K562 (cell line): ENCODE measurements around the gene PDF.

Experiments used
- CTCF ChIP-seq, 3 experiments: IDR thresholded peaks in 2 of 3; conservative IDR thresholded peaks in 1 of 3; 2 replicates each; pipeline ENCODE4 v1.5.1; 2011 to 2012; ENCODE audit warnings: low read length in 3 of 3, mild to moderate bottlenecking in 3 of 3, control low read depth in 2 of 3, improper control_type of control experiment in 1 of 3, inconsistent platforms in 1 of 3, low read depth in 1 of 3, mixed read lengths in 1 of 3, moderate library complexity in 1 of 3; ENCODE audit not compliant: insufficient read depth in 2 of 3
- KDM1A ChIP-seq, 2 experiments: fragments of 450-650 bp; IDR thresholded peaks; 2 replicates each; pipeline ENCODE4 v1.6.1; 2016; ENCODE audit warnings: mild to moderate bottlenecking in 2 of 2
- MYNN ChIP-seq, 2 experiments: sonication (generic); formaldehyde crosslinking in 1 of 2; IDR thresholded peaks; 2 replicates each; pipeline versions ENCODE4 v1.5.0 to v1.6.1; 2016 to 2020; ENCODE audit warnings: antibody characterized with exemption in 1 of 2, missing genetic modification reagents in 1 of 2
- NUFIP1 ChIP-seq: fragments of 450-650 bp; IDR thresholded peaks from 2 replicates; pipeline ENCODE4 v1.6.1; 2018; ENCODE audit not compliant: partially characterized antibody
- POLR2A ChIP-seq: fragments of 450-650 bp; conservative IDR thresholded peaks from 2 replicates; pipeline ENCODE4 v1.6.1; 2016
- POLR2AphosphoS5 ChIP-seq: IDR thresholded peaks from 2 replicates; pipeline ENCODE4 v1.6.1; 2011; ENCODE audit warnings: mild to moderate bottlenecking, low read depth, low read length, moderate library complexity; ENCODE audit not compliant: control insufficient read depth, insufficient read depth
- STAT6 ChIP-seq: sonication (generic); formaldehyde crosslinking; IDR thresholded peaks from 2 replicates; pipeline ENCODE4 v1.8.1; 2023; ENCODE audit warnings: mild to moderate bottlenecking, missing genetic modification reagents
- YY1 ChIP-seq, 3 experiments: IDR thresholded peaks; 2 replicates each; pipeline ENCODE4 v1.6.1; 2011; ENCODE audit warnings: low read length in 2 of 3, mild to moderate bottlenecking in 2 of 3, moderate library complexity in 2 of 3, borderline replicate concordance in 1 of 3, control low read depth in 1 of 3, low read depth in 1 of 3; ENCODE audit not compliant: insufficient read depth in 3 of 3, insufficient replicate concordance in 2 of 3, control insufficient read depth in 1 of 3, insufficient read length in 1 of 3; ENCODE audit errors: extremely low read depth in 1 of 3
- ZNF780A ChIP-seq: fragments of 250-450 bp; sonication (Bioruptor Pico); IDR thresholded peaks from 2 replicates; pipeline ENCODE4 v1.5.0; 2021; ENCODE audit warnings: mild to moderate bottlenecking
- TF ChIP-seq, protein P1 (sequence below): sonication (generic); formaldehyde crosslinking; IDR thresholded peaks from 2 replicates; pipeline ENCODE4 v1.5.0; 2020; ENCODE audit warnings: missing genetic modification reagents

- TF ChIP-seq POLR2A (no peak), KDM1A (IDR thresholded peaks at IDR 0.05) (no peak), MYNN (IDR thresholded peaks at IDR 0.05) (no peak), MYNN (CRISPR knock-in tag; IDR thresholded peaks at IDR 0.05) (no peak), STAT6 (CRISPR knock-in tag) (no peak), NUFIP1 (no peak), CTCF (IDR thresholded peaks at IDR 0.05 in 2 of 3, conservative IDR thresholded peaks at IDR 0.05 in 1 of 3; ENCODE audit: insufficient read depth in 2 of 3, low read depth in 1 of 3, low read length in 3 of 3) (no peak), ZNF780A (CRISPR knock-in tag) (no peak), YY1 (IDR thresholded peaks at IDR 0.05; ENCODE audit: borderline replicate concordance in 1 of 3, control insufficient read depth in 1 of 3, extremely low read depth in 1 of 3, insufficient read depth in 3 of 3, insufficient read length in 1 of 3, insufficient replicate concordance in 2 of 3, low read depth in 1 of 3, low read length in 2 of 3) (no peak), POLR2AphosphoS5 (no peak)
- TF ChIP-seq, protein P1, sequence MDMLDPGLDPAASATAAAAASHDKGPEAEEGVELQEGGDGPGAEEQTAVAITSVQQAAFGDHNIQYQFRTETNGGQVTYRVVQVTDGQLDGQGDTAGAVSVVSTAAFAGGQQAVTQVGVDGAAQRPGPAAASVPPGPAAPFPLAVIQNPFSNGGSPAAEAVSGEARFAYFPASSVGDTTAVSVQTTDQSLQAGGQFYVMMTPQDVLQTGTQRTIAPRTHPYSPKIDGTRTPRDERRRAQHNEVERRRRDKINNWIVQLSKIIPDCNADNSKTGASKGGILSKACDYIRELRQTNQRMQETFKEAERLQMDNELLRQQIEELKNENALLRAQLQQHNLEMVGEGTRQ: no peak
These were observed 7.0 kb downstream of the PDF start for GRCh38 chr16:69323415-69323814.
